Heart right ventricle (tissue), 16 donors: ENCODE results near the gene ASAH2B. TPM values are rescaled to one million over a fixed set of nuclear protein-coding genes. Genes with fewer than 3 reads are reported as not detected.
A peak's percentile ranks its signal among the peaks of the same experiment; 100 is the strongest.
"Not testable (repeated sequence)": the region's sequence is repeated elsewhere in the genome, so short reads cannot be mapped to it uniquely, and the experiment has no call there.

ENCODE experiments used
- ATAC-seq, 8 donors: fragments of 200-7000 bp; cut with Tn5 transposase; one replicate each; pipeline ENCODE4 v1.9.1; 2020; ENCODE audit warnings: mild to moderate bottlenecking in 8 of 8, moderate library complexity in 8 of 8, moderate number of reproducible peaks in 1 of 8
- DNase-seq, 2 donors: peaks; one replicate each; pipeline ENCODE4 v3.0.0-alpha.2; 2020
- H3K27ac ChIP-seq, 10 donors: fragments of 200-600 bp; sonication (generic) in 2 of 10; one replicate each; pipeline versions ENCODE4 v1.5.0 to v1.8.0; 2020 to 2022; ENCODE audit warnings: mild to moderate bottlenecking in 3 of 10
- H3K27me3 ChIP-seq, 7 donors: fragments of 200-600 bp; one replicate each; pipeline ENCODE4 v1.8.0; 2021 to 2022; ENCODE audit warnings: mild to moderate bottlenecking in 2 of 7
- H3K36me3 ChIP-seq, 9 donors: fragments of 200-600 bp; sonication (generic) in 1 of 9; one replicate each; pipeline versions ENCODE4 v1.5.0 to v1.8.0; 2020 to 2022; ENCODE audit warnings: mild to moderate bottlenecking in 2 of 9
- H3K4me1 ChIP-seq, 9 donors: fragments of 200-600 bp; sonication (generic) in 1 of 9; one replicate each; pipeline versions ENCODE4 v1.5.0 to v1.8.0; 2020 to 2022; ENCODE audit warnings: mild to moderate bottlenecking in 4 of 9
- H3K4me3 ChIP-seq, 10 donors: fragments of 200-600 bp; sonication (generic) in 2 of 10; one replicate each; pipeline versions ENCODE4 v1.5.0 to v1.8.0; 2020 to 2022; ENCODE audit warnings: mild to moderate bottlenecking in 7 of 10, moderate library complexity in 2 of 10
- H3K9me3 ChIP-seq, 11 donors: fragments of 200-600 bp in 10 of 11; sonication (generic) in 2 of 11; one replicate each; pipeline versions ENCODE4 v1.5.0 to v1.8.0; 2013 to 2022; ENCODE audit warnings: mild to moderate bottlenecking in 2 of 11, control low read depth in 1 of 11, moderate library complexity in 1 of 11
- WGBS, 2 donors: extraction: QIAGEN DNeasy Blood & Tissue Kit; methylation state at CpG; one replicate each; pipeline ENCODE4 v1.1.7; 2013; ENCODE audit warnings: inconsistent platforms in 1 of 2; 5-methylcytosine and 5-hydroxymethylcytosine counted together
- intact Hi-C, 10 donors: fragments of 100-400 bp; cut with DNase I; formaldehyde crosslinking; loops; one replicate each; pipeline versions ENCODE4 v1.11.1 to v1.14.2; 2022
- long read RNA-seq, 3 donors: library from polyadenylated mRNA; unstranded; transcript quantifications; one replicate each; pipeline ENCODE4 v2.0.0, GENCODE V29; 2020 to 2021
- polyA plus RNA-seq, 2 donors: library from polyadenylated mRNA; stranded (reverse); fragments of 200-250 nt; gene quantifications; one replicate each; pipeline ENCODE4 v1.2.3, GENCODE V29; 2013
- total RNA-seq, 10 donors: library from RNA; stranded (reverse); fragmentation: NEBNext Ultra II Directional in 3 of 10; extraction: Animal tissue kit (Norgen Biotek cat#: 25700) in 3 of 10; gene quantifications; one replicate each; pipeline versions ENCODE4 v1.2.1 to v1.2.4, GENCODE V29; 2021 to 2023
- TF ChIP-seq, protein P1 (sequence below), 9 donors: fragments of 200-600 bp; sonication (generic) in 2 of 9; IDR thresholded peaks; one replicate each; pipeline versions ENCODE4 v1.5.0 to v1.8.0; 2021 to 2022; ENCODE audit warnings: antibody characterized with exemption in 9 of 9, mild to moderate bottlenecking in 5 of 9, moderate library complexity in 1 of 9
- donor health status: Arrhythmogenic right ventricular cardiomyopathy.
- donor health status: ischemic (EF 13 %, LVEDD 7.1; RV severe dilation, severe dysfunction).
- donor health status: healthy with polysubstance abuse.
- donor health status: DM: no; HTN: yes; CAD: no.
- donor health status: DM: no; HTN: no; CAD: no.
- donor health status: ischemic (EF 25% LVEDD 6.9; RV normal size, moderate dysfunction).
- donor health status: ischemic (EF 25% LVEDD 5.7; RV mildly dilated, moderate dysfunction).
- donor health status: healthy.
- donor health status: DM: yes; HTN: yes; CAD: no.
- donor health status: Ischemic cardiomyopathy.
- donor health status: ischemic (EF 35%, LVEDD 5.7; RV mildly dilated, moderate dysfunction).
- donor health status: nonischemic (EF 11% LVEDD 7.7; RV severe dilation, severe dysfunction).
- donor health status: DM: yes; HTN: yes; CAD: no.
- donor health status: PGD.
- donor health status: ischemic (EF 29% LVEDD 5.4; RV normal size, mild dysfunction).
- donor health status: nonischemic (EF 23%, LVEDD 6.1; RV moderate dilation, normal function).

The ASAH2B gene
- total RNA-seq, result 1 to 10 TPM; 2.8 to 6.9 (median 4.3) TPM
- 1 to 10 TPM; 1.8 to 3.3 TPM for polyA plus RNA-seq
- long read RNA-seq, donor 1, full-length matches to known transcripts, result 6 of 8 reads
- long read RNA-seq, donor 1, partial matches to known transcripts, result 2 of 8 reads
- long read RNA-seq, donor 1, other reads (novel, unspliced or antisense), result 0 of 8 reads
- long read RNA-seq, donor 2, full-length matches to known transcripts, result 15 of 17 reads
- long read RNA-seq, donor 2, partial matches to known transcripts, result 0 of 17 reads
- long read RNA-seq, donor 2, other reads (novel, unspliced or antisense), result 2 of 17 reads
- long read RNA-seq, donor 3, full-length matches to known transcripts, result 15 of 23 reads
- long read RNA-seq, donor 3, partial matches to known transcripts, result 3 of 23 reads
- long read RNA-seq, donor 3, other reads (novel, unspliced or antisense), result 5 of 23 reads

DNA sequence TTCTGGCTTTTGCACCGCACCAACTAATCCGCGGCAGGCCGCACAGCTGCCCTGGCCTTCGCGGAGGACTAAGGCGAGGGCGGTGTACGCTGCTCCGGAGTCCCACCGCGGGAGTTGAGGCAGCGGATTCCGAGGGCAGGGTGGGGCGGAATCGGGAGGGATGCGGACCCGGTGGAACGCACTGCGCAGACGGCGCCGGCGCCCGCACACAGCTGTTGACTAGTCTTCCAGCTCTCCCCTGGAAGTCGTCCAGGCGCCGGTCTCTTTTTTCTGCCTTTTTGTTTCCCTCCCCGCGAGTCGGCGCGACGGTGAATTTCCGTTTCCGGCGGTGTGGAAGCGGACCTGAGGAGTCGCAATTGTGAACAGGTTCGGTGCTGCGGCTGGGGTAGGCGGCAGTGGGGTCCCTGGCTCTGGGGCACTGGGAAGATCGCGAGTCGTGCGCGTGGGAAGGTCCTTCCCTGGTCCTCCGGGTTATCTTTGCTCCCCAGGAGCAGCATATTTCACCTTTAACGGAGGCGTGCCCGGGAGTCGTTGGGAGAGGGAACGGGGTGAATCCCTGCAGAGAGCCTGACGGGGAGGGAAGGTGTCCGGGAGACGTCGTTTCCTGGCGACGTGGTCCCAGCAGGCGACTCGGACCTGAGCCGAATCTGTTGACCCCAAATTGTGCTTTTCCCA, at the start of gene ASAH2B:
Gene ASAH2B, plus strand, starts transcription at position 319 of the 675 bp plus-strand sequence. CDS start 5,195 bp downstream, outside the sequence.
- TF ChIP-seq, protein P1, sequence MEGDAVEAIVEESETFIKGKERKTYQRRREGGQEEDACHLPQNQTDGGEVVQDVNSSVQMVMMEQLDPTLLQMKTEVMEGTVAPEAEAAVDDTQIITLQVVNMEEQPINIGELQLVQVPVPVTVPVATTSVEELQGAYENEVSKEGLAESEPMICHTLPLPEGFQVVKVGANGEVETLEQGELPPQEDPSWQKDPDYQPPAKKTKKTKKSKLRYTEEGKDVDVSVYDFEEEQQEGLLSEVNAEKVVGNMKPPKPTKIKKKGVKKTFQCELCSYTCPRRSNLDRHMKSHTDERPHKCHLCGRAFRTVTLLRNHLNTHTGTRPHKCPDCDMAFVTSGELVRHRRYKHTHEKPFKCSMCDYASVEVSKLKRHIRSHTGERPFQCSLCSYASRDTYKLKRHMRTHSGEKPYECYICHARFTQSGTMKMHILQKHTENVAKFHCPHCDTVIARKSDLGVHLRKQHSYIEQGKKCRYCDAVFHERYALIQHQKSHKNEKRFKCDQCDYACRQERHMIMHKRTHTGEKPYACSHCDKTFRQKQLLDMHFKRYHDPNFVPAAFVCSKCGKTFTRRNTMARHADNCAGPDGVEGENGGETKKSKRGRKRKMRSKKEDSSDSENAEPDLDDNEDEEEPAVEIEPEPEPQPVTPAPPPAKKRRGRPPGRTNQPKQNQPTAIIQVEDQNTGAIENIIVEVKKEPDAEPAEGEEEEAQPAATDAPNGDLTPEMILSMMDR (IDR thresholded peaks at IDR 0.05), result no peak
- peak within 1 kb of the TSS; percentile 26 to 89 (median 78) for H3K27ac ChIP-seq
- WGBS, 2 donors, result 0 to 1% methylated on average over 62 of the region's 62 CpGs
- intact Hi-C loops, result no loop called here
- peak; percentile 80 to 84 for DNase-seq
- H3K4me1 ChIP-seq, result peaks cover 2 to 14% (median 7%) of the 10 kb centered on the region in 9 donors
- ATAC-seq, result peak; percentile 74 to 94 (median 88)
- H3K9me3 ChIP-seq, result no peaks in the 10 kb centered on the region
- no peaks in the 10 kb centered on the region for H3K36me3 ChIP-seq
- peak within 1 kb of the TSS; percentile 54 to 84 (median 72) for H3K4me3 ChIP-seq
- peaks cover 0 to 21% (median 0%) of the 10 kb centered on the region in 7 donors for H3K27me3 ChIP-seq

DNA sequence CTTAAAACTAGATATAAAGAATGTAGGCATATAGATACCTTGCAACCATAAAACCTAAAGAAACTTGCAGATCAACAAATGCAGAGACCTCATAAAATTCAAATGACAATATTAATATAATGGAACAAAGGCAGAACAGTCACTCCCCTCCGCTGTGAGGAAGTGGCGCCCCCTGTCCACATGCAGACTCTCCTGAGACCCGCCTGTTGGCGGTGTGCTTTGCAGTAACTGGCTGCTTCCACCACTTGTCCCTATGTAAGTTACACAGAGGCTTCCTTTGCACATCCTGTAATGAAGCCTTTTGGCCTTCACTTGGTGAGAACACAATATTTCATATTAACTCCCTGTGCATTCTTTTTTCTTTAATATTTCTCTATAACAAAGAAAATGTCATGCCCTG, 41.9 kb upstream of the ASAH2B start:
- H3K36me3 ChIP-seq, intact Hi-C loops, DNase-seq, H3K9me3 ChIP-seq, ATAC-seq, H3K27ac ChIP-seq, H3K4me3 ChIP-seq, H3K4me1 ChIP-seq, H3K27me3 ChIP-seq: not testable (repeated sequence)
- WGBS, 2 donors, result no CpG with 5 or more reads among the region's 4 CpGs

DNA sequence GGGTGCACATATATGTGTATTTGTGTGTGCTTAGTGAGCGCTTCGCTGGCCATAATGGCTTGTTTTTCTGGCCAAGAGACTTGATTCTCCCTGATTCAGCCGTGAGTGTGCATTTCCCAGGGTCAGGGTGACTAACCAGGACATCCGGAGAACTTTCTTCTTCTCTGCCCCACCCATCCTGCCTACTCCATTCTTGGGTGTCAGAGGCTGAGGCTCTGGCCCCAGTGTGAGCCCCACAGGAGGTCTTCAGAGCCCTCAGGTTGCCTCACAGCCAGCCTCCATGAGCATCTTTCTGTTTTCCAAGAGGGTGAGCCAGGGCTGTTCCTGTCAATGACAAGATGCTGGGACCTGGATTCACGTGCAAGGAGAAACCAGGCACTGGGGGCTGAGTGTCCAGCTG, 37.8 kb upstream of the ASAH2B start:
- WGBS, 2 donors, result 55 to 83% methylated on average over 1 to 2 of the region's 5 CpGs
- H3K4me1 ChIP-seq, H3K27ac ChIP-seq, H3K4me3 ChIP-seq, DNase-seq, intact Hi-C loops, H3K36me3 ChIP-seq, ATAC-seq, H3K27me3 ChIP-seq, H3K9me3 ChIP-seq: not testable (repeated sequence)

DNA sequence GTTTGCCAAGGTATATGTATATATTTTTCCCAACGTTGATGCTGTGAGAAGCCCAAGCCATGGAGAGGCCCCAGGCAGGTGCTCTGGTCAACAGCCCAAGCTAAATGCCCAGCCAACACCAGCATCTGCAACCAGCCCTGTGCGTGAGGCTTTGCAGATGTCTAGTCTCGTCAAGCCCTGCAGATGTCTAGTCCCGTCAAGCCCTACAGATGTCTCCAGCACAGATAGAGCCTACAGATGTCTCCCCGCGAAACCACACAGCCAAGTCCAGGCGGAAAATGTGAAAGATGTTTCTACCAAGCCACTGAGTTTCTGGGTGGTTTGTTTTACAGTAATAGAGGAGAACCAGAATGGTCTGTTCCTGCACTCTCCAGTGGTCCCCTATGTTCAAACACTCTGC, 36.7 kb upstream of the ASAH2B start:
- DNase-seq, intact Hi-C loops, H3K4me3 ChIP-seq, H3K4me1 ChIP-seq, H3K9me3 ChIP-seq, H3K36me3 ChIP-seq, H3K27me3 ChIP-seq, ATAC-seq, H3K27ac ChIP-seq: not testable (repeated sequence)
- WGBS, 2 donors, result 83 to 85% methylated on average over 5 to 6 of the region's 7 CpGs

DNA sequence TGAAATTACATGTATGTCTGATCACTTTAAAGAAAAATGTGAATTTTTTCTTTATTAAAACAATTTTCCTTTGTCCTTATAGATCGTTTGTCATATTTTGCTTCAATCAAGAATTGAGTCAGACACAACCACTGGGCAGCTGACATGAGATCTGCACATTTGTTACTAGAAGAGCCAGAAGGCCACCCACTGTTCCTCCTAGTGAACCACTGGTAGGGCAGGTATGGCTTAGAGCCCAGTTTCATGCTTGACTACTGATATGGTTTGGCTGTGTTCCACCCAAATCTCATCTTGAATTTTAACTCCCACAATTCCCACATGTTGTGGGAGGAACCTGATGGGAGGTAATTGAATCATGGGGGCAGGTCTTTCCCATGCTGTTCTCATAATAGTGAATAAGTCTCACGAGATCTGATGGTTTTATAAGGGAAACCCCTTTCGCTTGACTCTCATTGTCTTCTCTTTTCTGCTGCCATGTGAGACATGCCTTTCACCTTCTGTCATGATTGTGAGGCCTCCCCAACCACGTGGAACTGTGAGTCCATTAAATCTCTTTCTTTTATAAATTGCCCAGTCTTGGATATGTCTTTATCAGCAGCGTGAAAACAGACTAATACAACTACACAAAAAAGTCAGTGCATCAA, 35.2 kb upstream of the ASAH2B start:
- 50 to 54% methylated on average over 4 to 5 of the region's 5 CpGs for WGBS, 2 donors
- H3K27ac ChIP-seq, intact Hi-C loops, H3K27me3 ChIP-seq, H3K36me3 ChIP-seq, H3K9me3 ChIP-seq, H3K4me3 ChIP-seq, H3K4me1 ChIP-seq: not testable (repeated sequence)
- DNase-seq (peak in 1 of 2 donors; percentile 37), ATAC-seq (peak in 7 of 8 donors; percentile 56 to 90 (median 78))

DNA sequence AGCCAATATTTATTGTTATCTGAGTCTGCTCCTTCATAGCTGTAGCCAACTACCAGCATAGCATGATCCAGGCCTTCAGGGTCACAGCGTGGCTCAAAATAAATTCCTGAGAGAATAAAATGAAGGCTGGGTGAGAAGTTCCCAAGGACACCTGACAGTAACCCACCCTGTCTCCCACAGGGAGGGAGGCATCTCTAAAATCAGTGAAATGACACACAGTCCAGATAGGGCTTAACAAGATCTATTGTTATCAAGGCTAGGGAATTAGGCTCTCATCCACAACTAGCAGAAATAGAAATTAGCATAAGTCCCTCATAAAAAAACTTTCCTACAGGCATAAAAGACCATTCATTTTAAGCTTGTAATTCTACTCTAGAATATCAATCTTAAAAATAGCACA, 33.7 kb upstream of the ASAH2B start:
- ATAC-seq, H3K36me3 ChIP-seq, H3K4me3 ChIP-seq, H3K27ac ChIP-seq, H3K27me3 ChIP-seq, intact Hi-C loops, DNase-seq, H3K4me1 ChIP-seq, H3K9me3 ChIP-seq: not testable (repeated sequence)
- WGBS, 2 donors, result 44 to 54% methylated on average over 1 of the region's 1 CpG

DNA sequence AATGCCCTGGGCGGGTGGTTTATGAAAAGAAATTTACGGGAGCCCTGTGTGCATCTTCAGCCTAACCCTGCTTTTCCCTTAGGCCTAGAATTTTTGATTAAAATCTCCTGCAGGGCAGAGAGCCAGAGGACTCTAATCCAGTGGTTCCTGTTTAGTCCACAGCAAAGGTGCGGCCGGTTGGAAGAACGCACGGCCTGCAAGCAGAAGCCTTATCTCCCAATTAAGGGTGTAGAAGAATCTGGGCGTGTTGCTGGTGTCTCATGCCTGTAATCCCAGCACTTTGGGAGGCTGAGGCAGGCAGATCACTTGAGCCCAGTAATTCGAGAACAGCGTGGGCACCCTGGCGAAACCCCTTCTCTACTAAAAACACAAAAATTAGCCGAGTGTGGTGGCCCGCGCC, 29.5 kb upstream of the ASAH2B start:
- H3K27ac ChIP-seq, H3K9me3 ChIP-seq, intact Hi-C loops, ATAC-seq, H3K36me3 ChIP-seq, H3K27me3 ChIP-seq, DNase-seq, H3K4me1 ChIP-seq, H3K4me3 ChIP-seq: not testable (repeated sequence)
- WGBS, 2 donors, result 84 to 88% methylated on average over 8 to 11 of the region's 13 CpGs

DNA sequence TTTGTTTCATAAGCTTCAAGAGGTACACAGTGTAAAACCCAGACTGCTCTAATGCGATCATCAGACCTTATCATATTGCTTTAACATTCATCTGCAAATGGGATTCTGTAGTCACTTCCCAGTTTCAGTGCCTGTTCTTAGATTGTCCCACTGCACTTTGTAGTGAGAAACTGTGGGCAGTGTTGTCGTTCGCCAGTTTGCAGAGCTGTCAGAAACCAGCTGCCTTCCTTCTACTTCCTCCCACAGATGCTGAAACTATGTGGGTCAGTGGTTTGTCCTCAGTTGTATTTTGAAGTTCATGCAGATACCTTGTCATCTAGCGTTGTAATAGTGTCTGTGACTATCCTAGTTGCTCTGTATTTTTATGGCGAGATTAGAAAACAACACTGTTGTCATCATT, 15.9 kb upstream of the ASAH2B start:
- 49 to 50% methylated on average over 5 of the region's 5 CpGs for WGBS, 2 donors
- H3K9me3 ChIP-seq, DNase-seq, H3K27ac ChIP-seq, H3K36me3 ChIP-seq, H3K4me3 ChIP-seq, intact Hi-C loops, ATAC-seq, H3K4me1 ChIP-seq: not testable (repeated sequence)
- H3K27me3 ChIP-seq, result peaks cover 0 to 44% (median 20%) of the 10 kb centered on the region in 7 donors

DNA sequence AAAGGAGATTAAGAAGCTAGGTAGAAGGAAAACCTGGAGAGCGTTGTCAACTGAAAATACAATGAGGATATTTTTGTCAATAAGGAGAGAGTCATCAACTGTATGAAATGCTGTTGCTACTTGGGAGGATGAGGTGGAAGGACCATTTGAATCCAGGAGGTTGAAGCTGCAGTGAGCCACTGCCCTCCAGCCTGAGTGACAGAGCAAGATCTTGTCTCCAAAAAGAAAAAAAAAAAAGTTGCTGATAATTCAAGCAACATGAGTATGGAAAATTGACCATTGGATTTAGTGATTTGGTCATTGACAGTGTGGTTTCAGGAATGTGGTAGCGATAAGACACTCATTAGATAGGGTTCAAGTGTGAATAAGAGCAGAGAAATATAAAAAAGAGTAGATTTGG, 11.6 kb upstream of the ASAH2B start:
- H3K4me3 ChIP-seq, H3K9me3 ChIP-seq, ATAC-seq, H3K4me1 ChIP-seq, H3K36me3 ChIP-seq, intact Hi-C loops, H3K27ac ChIP-seq, DNase-seq: not testable (repeated sequence)
- H3K27me3 ChIP-seq, result peaks cover 0 to 50% (median 19%) of the 10 kb centered on the region in 7 donors
- WGBS, 2 donors, result 88 to 97% methylated on average over 2 of the region's 2 CpGs
